ENCODE data around the gene IMPACT.
A peak's percentile ranks its signal among the peaks of the same experiment; 100 is the strongest.

DNA sequence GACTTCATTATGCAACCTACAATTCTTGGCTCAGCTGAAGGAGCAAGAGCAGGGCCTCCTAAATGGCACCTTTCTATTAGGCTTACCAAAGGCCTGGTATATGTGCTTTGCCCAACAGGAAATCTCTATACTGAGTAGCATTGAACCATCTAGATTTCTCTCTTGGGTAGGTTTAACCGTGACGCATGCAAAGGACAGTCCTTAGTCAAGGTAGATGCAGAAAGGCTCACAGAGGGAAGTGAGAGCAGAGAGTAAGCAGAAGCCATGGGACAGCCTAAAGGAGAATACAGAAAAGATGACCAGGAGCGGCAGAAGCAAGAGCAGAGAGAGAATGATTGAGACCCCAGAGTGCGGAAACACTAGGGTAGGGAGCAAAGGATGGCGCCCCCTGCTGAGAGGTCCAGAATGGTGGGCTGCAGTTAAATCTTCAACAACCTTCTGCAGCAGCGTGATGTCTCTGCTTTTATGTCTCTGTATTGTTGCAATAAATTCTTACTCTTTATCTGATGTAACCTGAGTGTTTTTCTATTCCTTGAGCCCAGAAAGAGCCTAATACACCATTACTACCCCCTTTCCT lies 24.2 kb upstream of the IMPACT start:
- TF ChIP-seq POLR2A (IDR thresholded peaks at IDR 0.05; ENCODE audit: control extremely low read depth in 1 of 2, low read depth in 2 of 2, low read length in 2 of 2) (no peak), RNF2 (IDR thresholded peaks at IDR 0.05; ENCODE audit: borderline replicate concordance, low read depth, low read length, missing control alignments, poor library complexity, severe bottlenecking) (no peak), TAF7 (optimal IDR thresholded peaks at IDR 0.05; ENCODE audit: borderline replicate concordance, low read depth, low read length) (no peak), JUN (IDR thresholded peaks at IDR 0.05; ENCODE audit: low read depth, low read length) (no peak), YY1 (IDR thresholded peaks at IDR 0.05; ENCODE audit: low read depth, low read length) (no peak), EZH2 (IDR thresholded peaks at IDR 0.05; ENCODE audit: low read depth, low read length, severe bottlenecking) (no peak), RBBP5 (IDR thresholded peaks at IDR 0.05; ENCODE audit: borderline replicate concordance, low read depth, low read length) (no peak)
- TF ChIP-seq, protein P1, sequence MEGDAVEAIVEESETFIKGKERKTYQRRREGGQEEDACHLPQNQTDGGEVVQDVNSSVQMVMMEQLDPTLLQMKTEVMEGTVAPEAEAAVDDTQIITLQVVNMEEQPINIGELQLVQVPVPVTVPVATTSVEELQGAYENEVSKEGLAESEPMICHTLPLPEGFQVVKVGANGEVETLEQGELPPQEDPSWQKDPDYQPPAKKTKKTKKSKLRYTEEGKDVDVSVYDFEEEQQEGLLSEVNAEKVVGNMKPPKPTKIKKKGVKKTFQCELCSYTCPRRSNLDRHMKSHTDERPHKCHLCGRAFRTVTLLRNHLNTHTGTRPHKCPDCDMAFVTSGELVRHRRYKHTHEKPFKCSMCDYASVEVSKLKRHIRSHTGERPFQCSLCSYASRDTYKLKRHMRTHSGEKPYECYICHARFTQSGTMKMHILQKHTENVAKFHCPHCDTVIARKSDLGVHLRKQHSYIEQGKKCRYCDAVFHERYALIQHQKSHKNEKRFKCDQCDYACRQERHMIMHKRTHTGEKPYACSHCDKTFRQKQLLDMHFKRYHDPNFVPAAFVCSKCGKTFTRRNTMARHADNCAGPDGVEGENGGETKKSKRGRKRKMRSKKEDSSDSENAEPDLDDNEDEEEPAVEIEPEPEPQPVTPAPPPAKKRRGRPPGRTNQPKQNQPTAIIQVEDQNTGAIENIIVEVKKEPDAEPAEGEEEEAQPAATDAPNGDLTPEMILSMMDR (IDR thresholded peaks at IDR 0.05; ENCODE audit: control extremely low read depth in 1 of 3, insufficient read depth in 1 of 3, low read depth in 1 of 3, low read length in 3 of 3), result peak; percentile 42 to 64 (median 59)

All from H1 (cell line).